Esophagus muscularis mucosa (tissue), 4 donors: ENCODE results near the gene RXRB. TPM values are rescaled to one million over a fixed set of nuclear protein-coding genes. Genes with fewer than 3 reads are reported as not detected.
A peak's percentile ranks its signal among the peaks of the same experiment; 100 is the strongest.

Experiments used
- DNase-seq: peaks from one replicate; pipeline ENCODE4 v3.0.0-alpha.2; 2017; ENCODE audit errors: extremely low spot score
- H3K27ac ChIP-seq, 4 donors: fragments of 200-600 bp; sonication (generic); replicated peaks in 1 of 4; 1 replicate in 3 of 4; 2 replicates in 1 of 4; pipeline ENCODE4 v1.5.1; 2016 to 2019; ENCODE audit warnings: mild to moderate bottlenecking in 1 of 4
- H3K27me3 ChIP-seq, 4 donors: fragments of 200-600 bp; sonication (generic); one replicate each; pipeline versions ENCODE4 v1.5.1 to v1.6.0; 2016 to 2019
- H3K36me3 ChIP-seq, 4 donors: fragments of 200-600 bp; sonication (generic); one replicate each; pipeline ENCODE4 v1.5.1; 2016 to 2019
- H3K4me1 ChIP-seq, 4 donors: fragments of 200-600 bp; sonication (generic); one replicate each; pipeline ENCODE4 v1.5.1; 2016 to 2019
- H3K4me3 ChIP-seq, 4 donors: fragments of 200-600 bp; sonication (generic); 1 replicate in 2 of 4; 2 replicates in 2 of 4; pipeline ENCODE4 v1.5.1; 2016 to 2019; ENCODE audit warnings: mild to moderate bottlenecking in 4 of 4, moderate library complexity in 1 of 4
- H3K9me3 ChIP-seq, 4 donors: fragments of 200-600 bp; sonication (generic); 1 replicate in 3 of 4; 2 replicates in 1 of 4; pipeline ENCODE4 v1.5.1; 2016 to 2019
- CTCF ChIP-seq, 3 experiments: fragments of 200-600 bp in 2 of 3; fragments of 450-650 bp in 1 of 3; sonication (generic) in 2 of 3; IDR thresholded peaks; one replicate each; pipeline ENCODE4 v1.5.1; 2017 to 2019; ENCODE audit warnings: antibody characterized with exemption in 3 of 3, mild to moderate bottlenecking in 2 of 3, moderate library complexity in 1 of 3
- EP300 ChIP-seq: sonication (generic); formaldehyde crosslinking; IDR thresholded peaks from one replicate; pipeline ENCODE4 v1.6.1; 2017; ENCODE audit warnings: antibody characterized with exemption
- POLR2A ChIP-seq: fragments of 450-650 bp; IDR thresholded peaks from one replicate; pipeline ENCODE4 v1.6.1; 2017; ENCODE audit warnings: antibody characterized with exemption, moderate library complexity, mild to moderate bottlenecking, low read depth
- POLR2AphosphoS5 ChIP-seq, 2 donors: sonication (generic); formaldehyde crosslinking; IDR thresholded peaks; one replicate each; pipeline ENCODE4 v1.6.1; 2017; ENCODE audit warnings: antibody characterized with exemption in 2 of 2
- WGBS: methylation state at CpG from one replicate; pipeline ENCODE4 v1.1.5; 2018; 5-methylcytosine and 5-hydroxymethylcytosine counted together
- intact Hi-C: fragments of 100-400 bp; cut with DNase I; formaldehyde crosslinking; loops from one replicate; pipeline ENCODE4 v1.15.1; 2023
- total RNA-seq, 4 donors: library from RNA; depleted of rRNA; stranded (reverse); fragments of >200 nt; gene quantifications; one replicate each; pipeline versions ENCODE4 v1.1.0 to v1.2.1, GENCODE V29; 2016

RXRB gene
- total RNA-seq, 4 donors from 2014 or later: 21.5 to 34.1 (median 32.2) TPM

GRCh38 chr6:33192105-33192646 is 8.3 kb downstream of the RXRB start, which contains the start of gene COL11A2:
TSS of gene COL11A2 (minus strand) at chr6:33192467. CDS start at chr6:33192240, 227 bp downstream.
- WGBS: 12% methylated on average over 13 of the region's 35 CpGs
- peak within 1 kb of the TSS; percentile 53 to 74 (median 62) for H3K27ac ChIP-seq
- TF ChIP-seq POLR2A: no peak
- no peak for TF ChIP-seq POLR2AphosphoS5 (IDR thresholded peaks at IDR 0.05)
- TF ChIP-seq CTCF (IDR thresholded peaks at IDR 0.05): no peak
- TF ChIP-seq EP300: no peak
- no peaks in the 10 kb centered on the region for H3K9me3 ChIP-seq
- H3K4me1 ChIP-seq: peaks cover 18 to 34% (median 26%) of the 10 kb centered on the region in 4 donors
- H3K27me3 ChIP-seq: peaks cover 0 to 52% (median 5%) of the 10 kb centered on the region in 4 donors
- DNase-seq: no peak
- intact Hi-C loops: loop anchor here (5.0 kb wide), 1 partner anchor 55 kb away; no protein-coding TSS in a partner anchor
- H3K4me3 ChIP-seq: peak within 1 kb of the TSS; percentile 48 to 55 (median 52)
- H3K36me3 ChIP-seq: peaks cover 22 to 36% (median 33%) of the 10 kb centered on the region in 4 donors

- Histone ChIP-seq H3K36me3 (peaks cover 18 to 30% (median 27%) of the 10 kb centered on the region in 4 donors), H3K4me3 (no peak overlapping the region), H3K27ac (no peak overlapping the region), H3K4me1 (peaks cover 15 to 31% (median 24%) of the 10 kb centered on the region in 4 donors), H3K27me3 (peaks cover 0 to 58% (median 5%) of the 10 kb centered on the region in 4 donors), H3K9me3 (no peaks in the 10 kb centered on the region)
- DNase-seq: no peak
- intact Hi-C loops: loop anchor here (5.0 kb wide), 1 partner anchor 56 kb away; no protein-coding TSS in a partner anchor
- 74% methylated on average over 4 of the region's 8 CpGs for WGBS
- no peak for TF ChIP-seq POLR2A
- TF ChIP-seq CTCF (IDR thresholded peaks at IDR 0.05): no peak
- TF ChIP-seq EP300: no peak
- TF ChIP-seq POLR2AphosphoS5 (IDR thresholded peaks at IDR 0.05): no peak
Observed at GRCh38 chr6:33191383-33192104, 8.9 kb downstream of the RXRB start.

GRCh38 chr6:33190504-33191107 is 9.9 kb downstream of the RXRB start:
- no peaks in the 10 kb centered on the region for H3K9me3 ChIP-seq
- peaks cover 9 to 20% (median 18%) of the 10 kb centered on the region in 4 donors for H3K36me3 ChIP-seq
- no peak overlapping the region for H3K4me3 ChIP-seq
- WGBS: 92% methylated on average over 10 of the region's 11 CpGs
- H3K27ac ChIP-seq: no peak overlapping the region
- H3K4me1 ChIP-seq: peaks cover 15 to 31% (median 23%) of the 10 kb centered on the region in 4 donors
- H3K27me3 ChIP-seq: peaks cover 0 to 67% (median 5%) of the 10 kb centered on the region in 4 donors
- TF ChIP-seq CTCF (IDR thresholded peaks at IDR 0.05) (no peak), POLR2A (no peak), EP300 (no peak), POLR2AphosphoS5 (IDR thresholded peaks at IDR 0.05) (no peak)
- DNase-seq: no peak
- intact Hi-C loops: loop anchor here (5.0 kb wide), 1 partner anchor 57 kb away; no protein-coding TSS in a partner anchor

- Histone ChIP-seq H3K27ac (no peak overlapping the region), H3K4me1 (peaks cover 15 to 26% (median 23%) of the 10 kb centered on the region in 4 donors), H3K4me3 (no peak overlapping the region), H3K36me3 (peaks cover 2 to 13% (median 10%) of the 10 kb centered on the region in 4 donors), H3K27me3 (peaks cover 0 to 74% (median 5%) of the 10 kb centered on the region in 4 donors), H3K9me3 (no peaks in the 10 kb centered on the region)
- WGBS: 52% methylated on average over 7 of the region's 7 CpGs
- no peak for DNase-seq
- intact Hi-C loops: loop anchor here (5.0 kb wide), 1 partner anchor 57 kb away; no protein-coding TSS in a partner anchor
- TF ChIP-seq POLR2A (no peak), POLR2AphosphoS5 (IDR thresholded peaks at IDR 0.05) (no peak), EP300 (no peak), CTCF (IDR thresholded peaks at IDR 0.05) (no peak)
Observed at GRCh38 chr6:33189625-33190448, 10.6 kb downstream of the RXRB start.
